GM06990 (cell line): ENCODE measurements around the gene PCDH1.

ENCODE experiments used
- DNase-seq: peaks from one replicate; pipeline ENCODE4 v3.0.0-alpha.2; 2011; ENCODE audit not compliant: insufficient read length; ENCODE audit errors: extremely low read depth
- H3K27me3 ChIP-seq: replicated peaks from 2 replicates; pipeline ENCODE4 v1.6.0; 2011; ENCODE audit warnings: low read length; ENCODE audit not compliant: control insufficient read depth, insufficient read depth
- H3K36me3 ChIP-seq: 2 replicates; pipeline ENCODE4 v1.5.1; 2011; ENCODE audit warnings: low read length; ENCODE audit not compliant: control insufficient read depth, insufficient read depth
- H3K4me3 ChIP-seq: replicated peaks from 2 replicates; pipeline ENCODE4 v1.5.1; 2011; ENCODE audit warnings: low read depth, mild to moderate bottlenecking, control low read depth, low read length
- TF ChIP-seq, protein P1 (sequence below): IDR thresholded peaks from 2 replicates; pipeline ENCODE4 v1.5.1; 2011; ENCODE audit warnings: low read length, control low read depth, mild to moderate bottlenecking, inconsistent platforms; ENCODE audit not compliant: insufficient read depth, poor library complexity, severe bottlenecking

Gene PCDH1

DNA sequence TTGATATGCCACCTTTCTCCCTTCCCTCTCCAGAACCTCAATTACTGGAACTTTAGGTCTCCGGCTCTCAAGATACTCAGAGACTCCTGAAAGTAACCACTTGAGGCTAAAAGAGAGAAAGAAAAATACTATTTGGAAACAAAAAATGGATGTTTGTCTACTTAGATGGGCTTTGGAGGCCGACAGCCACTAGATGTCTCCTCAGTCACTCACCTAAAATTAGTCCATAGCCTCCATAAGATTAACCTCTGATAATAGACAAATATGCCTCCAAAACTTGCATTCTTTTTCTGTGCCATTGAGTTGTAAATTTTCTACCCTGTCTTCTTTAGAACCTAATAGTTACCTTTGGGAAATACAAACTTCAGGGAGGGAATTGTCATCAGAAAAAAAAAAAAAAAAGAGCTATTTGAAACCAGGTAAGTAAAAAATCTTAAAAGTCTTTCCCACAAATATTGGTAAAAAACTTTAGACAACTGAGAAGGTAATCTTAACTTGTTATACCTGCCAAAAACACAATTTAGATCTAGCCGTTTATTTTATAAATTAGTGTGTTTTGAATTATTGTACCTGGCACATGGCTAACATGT, 11.2 kb upstream of the PCDH1 start:
- no peak overlapping the region for H3K4me3 ChIP-seq
- H3K36me3 ChIP-seq = no peaks in the 10 kb centered on the region
- no peak for DNase-seq
- TF ChIP-seq, protein P1, sequence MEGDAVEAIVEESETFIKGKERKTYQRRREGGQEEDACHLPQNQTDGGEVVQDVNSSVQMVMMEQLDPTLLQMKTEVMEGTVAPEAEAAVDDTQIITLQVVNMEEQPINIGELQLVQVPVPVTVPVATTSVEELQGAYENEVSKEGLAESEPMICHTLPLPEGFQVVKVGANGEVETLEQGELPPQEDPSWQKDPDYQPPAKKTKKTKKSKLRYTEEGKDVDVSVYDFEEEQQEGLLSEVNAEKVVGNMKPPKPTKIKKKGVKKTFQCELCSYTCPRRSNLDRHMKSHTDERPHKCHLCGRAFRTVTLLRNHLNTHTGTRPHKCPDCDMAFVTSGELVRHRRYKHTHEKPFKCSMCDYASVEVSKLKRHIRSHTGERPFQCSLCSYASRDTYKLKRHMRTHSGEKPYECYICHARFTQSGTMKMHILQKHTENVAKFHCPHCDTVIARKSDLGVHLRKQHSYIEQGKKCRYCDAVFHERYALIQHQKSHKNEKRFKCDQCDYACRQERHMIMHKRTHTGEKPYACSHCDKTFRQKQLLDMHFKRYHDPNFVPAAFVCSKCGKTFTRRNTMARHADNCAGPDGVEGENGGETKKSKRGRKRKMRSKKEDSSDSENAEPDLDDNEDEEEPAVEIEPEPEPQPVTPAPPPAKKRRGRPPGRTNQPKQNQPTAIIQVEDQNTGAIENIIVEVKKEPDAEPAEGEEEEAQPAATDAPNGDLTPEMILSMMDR = peak; percentile 47
- H3K27me3 ChIP-seq = no peaks in the 10 kb centered on the region; the same call in 1 of the 2 replicates

DNA sequence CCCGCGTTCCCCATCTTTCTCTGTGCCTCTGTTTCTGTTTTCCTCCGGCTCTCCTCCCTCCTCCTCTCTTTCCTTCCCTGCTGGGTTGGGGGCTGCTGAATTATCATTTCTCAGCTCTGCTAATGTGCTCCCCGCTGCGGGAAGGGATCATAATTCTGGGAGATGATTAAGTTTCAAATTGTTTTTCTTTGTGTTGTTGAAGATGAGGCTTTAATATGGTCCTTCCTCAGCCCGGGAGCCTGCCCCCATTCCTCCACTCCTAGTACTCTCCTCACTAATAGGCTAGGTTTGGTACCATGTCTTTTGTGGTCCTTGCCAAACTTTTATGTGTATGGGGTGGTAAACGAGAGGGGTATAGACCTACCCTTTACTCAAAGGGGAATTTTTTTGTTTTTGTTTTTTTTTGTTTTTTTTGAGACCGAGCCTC, 5.7 kb upstream of the PCDH1 start:
- no peaks in the 10 kb centered on the region for H3K36me3 ChIP-seq
- TF ChIP-seq, protein P1 = no peak
- no peak for DNase-seq
- no peaks in the 10 kb centered on the region; the same call in 1 of the 2 replicates for H3K27me3 ChIP-seq
- no peak overlapping the region for H3K4me3 ChIP-seq

DNA sequence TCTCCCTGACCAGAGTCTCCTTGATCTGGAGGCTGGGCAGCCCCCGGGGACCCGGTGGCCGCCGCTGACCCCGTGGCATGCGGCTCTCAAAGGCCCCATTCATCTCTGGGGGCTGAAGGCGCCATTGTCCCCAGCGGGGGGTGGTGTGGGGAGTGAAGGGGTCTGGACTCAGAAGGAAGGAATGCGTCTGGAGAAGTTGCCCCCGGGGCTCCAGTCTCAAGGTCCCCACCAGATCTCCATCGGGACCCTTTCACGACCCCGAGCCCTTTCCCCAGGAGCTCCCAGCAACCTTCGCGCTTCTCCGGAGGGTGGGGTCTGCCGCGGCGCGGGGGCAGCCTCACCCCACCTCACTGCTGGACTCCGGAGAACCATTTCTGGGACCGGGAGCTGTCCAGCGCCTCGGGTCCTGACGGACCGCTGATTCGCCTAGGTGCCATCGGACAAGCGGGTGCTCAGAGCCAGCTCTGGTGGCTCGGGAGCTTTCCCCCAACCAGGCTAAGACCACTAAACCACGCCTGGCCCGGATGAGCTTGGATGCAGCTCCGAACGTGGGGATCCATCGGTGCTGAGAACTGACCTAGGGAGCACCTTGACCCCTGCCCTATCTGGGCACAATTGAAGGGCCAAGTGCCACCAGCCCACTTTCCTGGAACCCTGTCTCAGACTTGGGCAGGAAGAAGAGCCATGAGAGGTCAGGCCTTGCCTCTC, 5.1 kb upstream of the PCDH1 start:
- H3K27me3 ChIP-seq = no peaks in the 10 kb centered on the region; the same call in none of the 2 replicates
- H3K4me3 ChIP-seq = no peak overlapping the region
- no peaks in the 10 kb centered on the region for H3K36me3 ChIP-seq
- TF ChIP-seq, protein P1 = no peak
- no peak for DNase-seq

DNA sequence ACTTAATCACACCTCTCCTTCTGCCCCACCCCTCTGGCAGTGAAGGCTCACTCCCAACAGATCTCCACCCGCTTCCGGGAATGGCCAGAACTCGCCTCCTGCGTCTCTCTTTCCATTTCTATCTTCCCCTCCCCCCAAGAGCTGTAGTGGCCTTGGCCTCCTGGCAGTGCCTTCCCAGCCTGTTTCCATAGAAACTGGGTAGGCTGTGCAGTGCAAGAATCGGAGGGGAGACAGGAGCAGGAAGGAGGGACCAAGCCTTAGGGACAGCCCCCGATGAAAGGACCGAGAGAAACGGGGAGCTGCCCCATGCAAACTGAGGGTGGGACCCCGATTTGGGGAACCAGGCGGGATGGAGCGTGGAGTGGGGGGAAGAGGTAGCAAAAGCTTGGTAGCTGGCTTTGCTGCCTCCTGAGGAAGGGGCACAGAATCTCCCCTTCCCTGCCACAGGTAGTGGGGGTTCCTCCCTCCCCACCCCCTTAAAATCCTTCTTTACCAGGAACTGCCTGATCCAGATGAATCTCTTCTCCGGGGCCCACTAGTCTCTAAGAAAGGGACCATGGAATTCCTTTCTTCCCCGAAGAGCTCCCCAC, 4.5 kb upstream of the PCDH1 start:
- TF ChIP-seq, protein P1 = no peak
- Histone ChIP-seq H3K27me3 (no peaks in the 10 kb centered on the region; the same call in none of the 2 replicates), H3K36me3 (no peaks in the 10 kb centered on the region), H3K4me3 (no peak overlapping the region)
- no peak for DNase-seq

DNA sequence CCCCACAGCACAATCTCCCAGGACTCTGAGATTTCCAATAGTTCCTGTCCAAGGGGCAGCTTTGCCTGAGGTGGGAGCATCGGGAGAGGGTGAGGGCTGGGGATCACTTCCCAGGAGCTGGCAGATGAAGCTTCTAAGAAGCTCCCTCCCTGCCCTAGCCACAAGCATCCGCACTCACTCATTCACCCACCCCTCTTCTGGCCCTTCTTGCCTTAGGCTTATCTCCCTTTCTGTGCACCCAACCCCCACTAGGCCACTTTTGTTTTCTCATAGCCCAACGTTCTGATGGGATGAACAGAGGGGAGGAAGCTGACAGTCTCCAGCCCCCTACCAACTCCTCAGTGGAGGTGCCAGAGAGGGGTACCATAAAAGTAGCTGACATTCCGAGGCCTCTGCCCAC, 3.7 kb upstream of the PCDH1 start:
- Histone ChIP-seq H3K36me3 (no peaks in the 10 kb centered on the region), H3K4me3 (no peak overlapping the region; the same call in 1 of the 2 replicates), H3K27me3 (peaks cover 3% of the 10 kb centered on the region)
- TF ChIP-seq, protein P1 = no peak
- DNase-seq = no peak
